H1 (cell line): Measurements from ENCODE around the gene TCEANC2. TPM values are rescaled to one million over a fixed set of nuclear protein-coding genes. Genes with fewer than 3 reads are reported as not detected.

Experiments
- CTCF ChIA-PET: fragments of 300-600 bp; sonication (Branson Sonifier 250); formaldehyde crosslinking; loops from one replicate; lab custom pipeline; 2021; ENCODE audit not compliant: partially characterized antibody; lab: Charles Lee
- POLR2A ChIA-PET: fragments of 300-600 bp; sonication (Branson Sonifier 250); formaldehyde crosslinking; loops from one replicate; lab custom pipeline; 2021; ENCODE audit warnings: inconsistent platforms; ENCODE audit not compliant: partially characterized antibody; lab: Charles Lee
- DNase-seq, 2 experiments: peaks; one replicate each; pipeline versions ENCODE4 v3.0.0 to v3.0.0-alpha.2; 2010 to 2022; ENCODE audit warnings: low spot score in 2 of 2, low read depth in 1 of 2, mixed read lengths in 1 of 2
- FAIRE-seq: peaks from 2 replicates; lab custom pipeline; 2011; peaks lifted over from hg19 to GRCh38; lab: Jason Lieb, UNC
- H2AFZ ChIP-seq: 2 replicates; pipeline ENCODE4 v1.8.1; 2012; ENCODE audit warnings: low read length, inconsistent platforms
- H2AK5ac ChIP-seq: 2 replicates; pipeline ENCODE4 v1.6.1; 2013; ENCODE audit warnings: low read depth, low read length
- H2BK120ac ChIP-seq: replicated peaks from 2 replicates; pipeline ENCODE3; 2013; ENCODE audit warnings: low read depth, low read length, inconsistent platforms
- H2BK12ac ChIP-seq: 2 replicates; pipeline ENCODE4 v1.6.1; 2013; ENCODE audit warnings: low read depth, low read length
- H2BK15ac ChIP-seq: 2 replicates; pipeline ENCODE4 v1.6.1; 2013; ENCODE audit warnings: low read length
- H2BK20ac ChIP-seq: 2 replicates; pipeline ENCODE4 v1.6.1; 2013; ENCODE audit warnings: low read length
- H2BK5ac ChIP-seq: 2 replicates; pipeline ENCODE4 v1.6.1; 2013; ENCODE audit warnings: low read depth, low read length
- H3K14ac ChIP-seq: 2 replicates; pipeline ENCODE4 v1.6.1; 2013; ENCODE audit warnings: inconsistent platforms; ENCODE audit not compliant: insufficient read length
- H3K18ac ChIP-seq: 2 replicates; pipeline ENCODE4 v1.6.1; 2013; ENCODE audit warnings: low read length; ENCODE audit errors: extremely low read depth
- H3K23ac ChIP-seq: 2 replicates; pipeline ENCODE4 v1.6.1; 2013; ENCODE audit warnings: inconsistent platforms; ENCODE audit not compliant: insufficient read length
- H3K23me2 ChIP-seq: 2 replicates; pipeline ENCODE4 v1.6.1; 2013; ENCODE audit warnings: low read depth, low read length
- H3K27ac ChIP-seq: 2 replicates; pipeline ENCODE4 v1.6.1; 2011; ENCODE audit warnings: low read depth, low read length, inconsistent platforms
- H3K27me3 ChIP-seq, 4 experiments: replicated peaks in 1 of 4; 1 replicate in 1 of 4; 2 replicates in 3 of 4; pipeline versions ENCODE4 v1.6.1 to v1.8.1; 2011 to 2013; ENCODE audit warnings: low read length in 3 of 4, mild to moderate bottlenecking in 3 of 4, inconsistent platforms in 2 of 4, mixed read lengths in 2 of 4, moderate library complexity in 1 of 4; ENCODE audit not compliant: control insufficient read depth in 3 of 4, insufficient read depth in 3 of 4; ENCODE audit errors: extremely low read depth in 1 of 4
- H3K36me3 ChIP-seq, 4 experiments: 2 replicates each; pipeline versions ENCODE4 v1.6.1 to v1.8.1; 2011 to 2013; ENCODE audit warnings: mild to moderate bottlenecking in 4 of 4, low read length in 3 of 4, moderate library complexity in 2 of 4, control low read depth in 1 of 4, inconsistent platforms in 1 of 4; ENCODE audit not compliant: insufficient read depth in 4 of 4, control insufficient read depth in 2 of 4
- H3K4ac ChIP-seq: replicated peaks from 2 replicates; pipeline ENCODE3; 2013; ENCODE audit warnings: low read length, low read depth, mixed read lengths, inconsistent platforms; ENCODE audit not compliant: insufficient read length
- H3K4me1 ChIP-seq, 4 experiments: replicated peaks in 1 of 4; 1 replicate in 1 of 4; 2 replicates in 3 of 4; pipeline versions ENCODE4 v1.6.1 to v1.8.1; 2011 to 2013; ENCODE audit warnings: low read length in 3 of 4, inconsistent platforms in 2 of 4, mixed read lengths in 1 of 4; ENCODE audit not compliant: insufficient read depth in 4 of 4, control insufficient read depth in 3 of 4
- H3K4me2 ChIP-seq, 2 experiments: 2 replicates each; pipeline versions ENCODE4 v1.6.1 to v1.8.1; 2011 to 2013; ENCODE audit warnings: low read depth in 2 of 2, low read length in 2 of 2, control low read depth in 1 of 2, inconsistent platforms in 1 of 2, mild to moderate bottlenecking in 1 of 2; ENCODE audit not compliant: insufficient read depth in 1 of 2
- H3K4me3 ChIP-seq, 4 experiments: fragments of 200-600, 300-600 bp in 1 of 4; sonication (generic), shearing (Covaris generic), sonication (Bioruptor Twin) in 1 of 4; 2 replicates each; pipeline versions ENCODE4 v1.5.1 to v1.8.1; 2011 to 2016; ENCODE audit warnings: low read length in 4 of 4, low read depth in 3 of 4, control low read depth in 2 of 4, inconsistent platforms in 2 of 4, mild to moderate bottlenecking in 2 of 4, mixed read lengths in 1 of 4, moderate library complexity in 1 of 4; ENCODE audit not compliant: insufficient read depth in 2 of 4; ENCODE audit errors: extremely low read depth in 1 of 4
- H3K56ac ChIP-seq: replicated peaks from 2 replicates; pipeline ENCODE3; 2013; ENCODE audit warnings: low read depth, mild to moderate bottlenecking, mixed read lengths, low read length, inconsistent platforms; ENCODE audit not compliant: insufficient read length
- H3K79me1 ChIP-seq: 2 replicates; pipeline ENCODE4 v1.6.1; 2013; ENCODE audit warnings: low read depth, low read length, control low read depth
- H3K79me2 ChIP-seq, 2 experiments: 2 replicates each; pipeline versions ENCODE4 v1.6.1 to v1.8.1; 2012 to 2013; ENCODE audit warnings: low read length in 2 of 2, mild to moderate bottlenecking in 2 of 2, inconsistent platforms in 1 of 2; ENCODE audit not compliant: insufficient read depth in 2 of 2, control insufficient read depth in 1 of 2
- H3K9ac ChIP-seq, 4 experiments: replicated peaks in 1 of 4; 1 replicate in 1 of 4; 2 replicates in 3 of 4; pipeline versions ENCODE4 v1.6.1 to v1.8.1; 2011 to 2013; ENCODE audit warnings: low read depth in 3 of 4, low read length in 3 of 4, control low read depth in 2 of 4, mild to moderate bottlenecking in 2 of 4, moderate library complexity in 2 of 4, inconsistent platforms in 1 of 4; ENCODE audit errors: extremely low read depth in 1 of 4
- H3K9me3 ChIP-seq, 2 experiments: 2 replicates each; pipeline versions ENCODE4 v1.6.1 to v1.8.1; 2012 to 2013; ENCODE audit warnings: mild to moderate bottlenecking in 2 of 2, moderate library complexity in 2 of 2, control low read depth in 1 of 2, inconsistent platforms in 1 of 2, low read depth in 1 of 2, low read length in 1 of 2, mixed read lengths in 1 of 2; ENCODE audit not compliant: insufficient read depth in 2 of 2
- H4K20me1 ChIP-seq, 2 experiments: replicated peaks in 1 of 2; 2 replicates each; pipeline versions ENCODE3 to v1.8.1; 2011 to 2013; ENCODE audit warnings: inconsistent platforms in 2 of 2, low read length in 2 of 2, mild to moderate bottlenecking in 1 of 2; ENCODE audit not compliant: insufficient read depth in 2 of 2, control insufficient read depth in 1 of 2
- H4K5ac ChIP-seq: 2 replicates; pipeline ENCODE4 v1.6.1; 2013; ENCODE audit warnings: low read length, low read depth, mixed read lengths, inconsistent platforms; ENCODE audit not compliant: insufficient read length
- H4K8ac ChIP-seq: 2 replicates; pipeline ENCODE4 v1.8.0; 2013; ENCODE audit warnings: mild to moderate bottlenecking, moderate library complexity, low read length, inconsistent platforms; ENCODE audit not compliant: insufficient read depth; ENCODE audit errors: extremely low read depth
- H4K91ac ChIP-seq: replicated peaks from 2 replicates; pipeline ENCODE3; 2013; ENCODE audit warnings: low read length, mixed read lengths, inconsistent platforms; ENCODE audit not compliant: insufficient read length
- EGR1 ChIP-seq: IDR thresholded peaks from 2 replicates; pipeline ENCODE4 v1.6.1; 2011; ENCODE audit warnings: low read depth, low read length, borderline replicate concordance
- EP300 ChIP-seq, 2 experiments: IDR thresholded peaks; 1 replicate in 1 of 2; 2 replicates in 1 of 2; pipeline ENCODE4 v1.6.1; 2011 to 2012; ENCODE audit warnings: low read depth in 2 of 2, low read length in 2 of 2, mild to moderate bottlenecking in 2 of 2, borderline replicate concordance in 1 of 2, inconsistent platforms in 1 of 2, moderate library complexity in 1 of 2
- JUND ChIP-seq: IDR thresholded peaks from 2 replicates; pipeline ENCODE4 v1.6.1; 2011; ENCODE audit warnings: mild to moderate bottlenecking, improper control_type of control experiment, low read length
- NANOG ChIP-seq: IDR thresholded peaks from 2 replicates; pipeline ENCODE4 v1.6.1; 2011; ENCODE audit warnings: low read length, low read depth, mild to moderate bottlenecking, inconsistent platforms; ENCODE audit not compliant: insufficient read depth, poor library complexity, severe bottlenecking
- POU5F1 ChIP-seq: IDR thresholded peaks from 2 replicates; pipeline ENCODE4 v1.6.1; 2011; ENCODE audit warnings: low read depth, mild to moderate bottlenecking, low read length, moderate library complexity
- RXRA ChIP-seq: IDR thresholded peaks from 2 replicates; pipeline ENCODE4 v1.6.1; 2011; ENCODE audit warnings: low read depth, mild to moderate bottlenecking, low read length, moderate library complexity; ENCODE audit not compliant: insufficient read depth
- TAF7 ChIP-seq: optimal IDR thresholded peaks from 2 replicates; pipeline ENCODE3; 2011; ENCODE audit warnings: low read depth, mild to moderate bottlenecking, inconsistent platforms, low read length, moderate library complexity, borderline replicate concordance
- WGBS, 2 experiments: shearing (Covaris generic) in 1 of 2; methylation state at CpG; one replicate each; pipeline versions ENCODE4 v1.1.6 to v1.1.7; 2013 to 2015; ENCODE audit warnings: low lambda C conversion rate in 2 of 2, mixed read lengths in 2 of 2, inconsistent platforms in 1 of 2, low coverage in 1 of 2, missing lambda C conversion rate in 1 of 2; ENCODE audit not compliant: insufficient replicate concordance in 2 of 2, insufficient coverage in 1 of 2, insufficient read length in 1 of 2; ENCODE audit errors: extremely low coverage in 1 of 2, missing lambda C conversion rate in 1 of 2; 5-methylcytosine and 5-hydroxymethylcytosine counted together
- polyA plus RNA-seq, 7 experiments: library from polyadenylated mRNA; depleted of rRNA in 3 of 7; stranded (reverse) in 5 of 7; unstranded in 2 of 7; fragments of >200 nt in 5 of 7; fragments of 200-250 nt in 2 of 7; gene quantifications; 1 replicate in 5 of 7; 2 replicates in 1 of 7; 4 replicates in 1 of 7; pipeline versions ENCODE4 v1.2.1 to v1.2.3, GENCODE V29; 2011 to 2013; ENCODE audit warnings: missing spikeins in 2 of 7, mixed read lengths in 2 of 7
- total RNA-seq: library from RNA; stranded (reverse); fragmentation: NEBNext Ultra II Directional; extraction: Animal tissue kit (Norgen Biotek cat#: 25700); gene quantifications from 2 replicates; pipeline ENCODE4 v1.2.1, GENCODE V29; 2021

Gene TCEANC2
- total and polyA plus RNA-seq, 2 of the 8 experiments (the other 6 are each of a cell fraction or from before 2014, with no cell fraction given) = 4.2 to 8.2 TPM

DNA sequence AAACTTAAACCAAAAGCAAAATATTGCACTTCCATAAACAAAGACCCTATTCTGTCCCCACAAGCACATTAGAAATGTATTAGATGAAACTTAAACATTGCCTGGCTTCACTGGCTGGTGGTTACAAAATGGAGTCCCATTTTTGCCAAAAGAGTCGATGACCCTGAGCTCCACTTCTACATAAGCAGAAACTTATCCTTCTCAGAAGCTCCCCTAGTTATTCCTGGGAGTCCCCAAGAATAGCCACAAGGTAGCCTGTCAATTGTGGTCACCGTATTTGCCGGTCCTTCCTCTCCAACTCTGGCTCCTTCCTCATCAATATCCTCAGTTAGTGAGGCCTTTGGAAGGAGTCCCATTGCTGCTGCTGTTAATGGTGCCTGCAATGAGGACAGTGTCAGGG is 62.1 kb downstream of the TCEANC2 start:
- H3K14ac ChIP-seq = no peak overlapping the region
- no peak overlapping the region for H3K4ac ChIP-seq
- no peak for TF ChIP-seq TAF7
- TF ChIP-seq EP300 (IDR thresholded peaks at IDR 0.05; ENCODE audit: borderline replicate concordance in 1 of 2, low read depth in 2 of 2, low read length in 2 of 2) = no peak
- TF ChIP-seq POU5F1 = no peak
- TF ChIP-seq JUND = no peak
- no peak for TF ChIP-seq RXRA
- TF ChIP-seq EGR1 = no peak
- TF ChIP-seq NANOG = no peak
- H3K4me1 ChIP-seq = peaks cover 0 to 4% (median 0%) of the 10 kb centered on the region in 4 experiments; a peak in 2 of 7 replicates
- no peak overlapping the region for H3K27ac ChIP-seq
- no peak overlapping the region for H3K18ac ChIP-seq
- H2BK15ac ChIP-seq = no peak overlapping the region
- POLR2A ChIA-PET = interaction anchor here (1.0 kb wide), 1 partner anchor 31 kb away, joined by 3 read pairs; no protein-coding TSS in a partner anchor
- no peak for DNase-seq
- peaks cover 0 to 7% of the 10 kb centered on the region in 2 experiments for H4K20me1 ChIP-seq
- H3K4me2 ChIP-seq = no peak overlapping the region
- no peak overlapping the region for H2BK120ac ChIP-seq
- no peak overlapping the region for H2BK20ac ChIP-seq
- CTCF ChIA-PET = interaction anchor here (1.1 to 3.5 kb wide), 4 partner anchors 9 to 48 kb away, joined by 3 to 19 read pairs (median 6); no protein-coding TSS in a partner anchor
- peaks cover 8% of the 10 kb centered on the region; the same call in 1 of the 2 replicates for H3K23me2 ChIP-seq
- H3K4me3 ChIP-seq = no peak overlapping the region
- no peaks in the 10 kb centered on the region for H3K36me3 ChIP-seq
- H2BK5ac ChIP-seq = no peak overlapping the region
- no peak overlapping the region for H2AK5ac ChIP-seq
- H3K9me3 ChIP-seq = no peaks in the 10 kb centered on the region
- no peak overlapping the region for H3K9ac ChIP-seq
- no peak overlapping the region for H4K91ac ChIP-seq
- H3K27me3 ChIP-seq = peaks cover 0 to 4% (median 0%) of the 10 kb centered on the region in 4 experiments; a peak in 1 of 7 replicates
- no peak overlapping the region for H3K56ac ChIP-seq
- no peak overlapping the region for H4K5ac ChIP-seq
- no peak overlapping the region for H2BK12ac ChIP-seq
- no peaks in the 10 kb centered on the region for H3K79me1 ChIP-seq
- no peak for FAIRE-seq
- H4K8ac ChIP-seq = no peak overlapping the region
- no peak overlapping the region for H3K23ac ChIP-seq
- H2AFZ ChIP-seq = no peak overlapping the region
- 91% methylated on average over 3 of the region's 3 CpGs; no CpG with 5 or more reads in 1 of the 2 experiments for WGBS, 2 experiments
- H3K79me2 ChIP-seq = no peaks in the 10 kb centered on the region
